Immature natural killer cell (primary cell): ENCODE data around the gene PEX11A. TPM values are rescaled to one million over a fixed set of nuclear protein-coding genes. Genes with fewer than 3 reads are reported as not detected.

ENCODE experiments used
- DNase-seq, 3 donors: peaks; one replicate each; pipeline ENCODE4 v3.0.0; 2022; ENCODE audit warnings: mixed read lengths in 1 of 3
- H3K27ac Mint-ChIP-seq, 6 donors: one replicate each; pipeline ENCODE4 v1.8.0; 2020; ENCODE audit warnings: mixed read lengths in 6 of 6, mild to moderate bottlenecking in 5 of 6, inconsistent platforms in 4 of 6, moderate library complexity in 3 of 6
- H3K27me3 Mint-ChIP-seq, 3 donors: one replicate each; pipeline ENCODE4 v1.8.0; 2020 to 2021; ENCODE audit warnings: low read depth in 3 of 3, mild to moderate bottlenecking in 3 of 3, mixed read lengths in 3 of 3, moderate library complexity in 3 of 3, inconsistent platforms in 1 of 3
- H3K36me3 Mint-ChIP-seq, 3 donors: one replicate each; pipeline ENCODE4 v1.8.0; 2020; ENCODE audit warnings: mixed read lengths in 3 of 3, inconsistent platforms in 2 of 3, mild to moderate bottlenecking in 2 of 3
- H3K4me1 Mint-ChIP-seq, 2 donors: one replicate each; pipeline ENCODE4 v1.8.0; 2020; ENCODE audit warnings: inconsistent platforms in 2 of 2, mild to moderate bottlenecking in 2 of 2, mixed read lengths in 2 of 2, moderate library complexity in 1 of 2
- H3K4me3 Mint-ChIP-seq, 5 donors: one replicate each; pipeline ENCODE4 v1.8.0; 2020; ENCODE audit warnings: mild to moderate bottlenecking in 5 of 5, mixed read lengths in 5 of 5, inconsistent platforms in 3 of 5, moderate library complexity in 3 of 5
- H3K9me3 Mint-ChIP-seq, 6 donors: one replicate each; pipeline ENCODE4 v1.8.0; 2020; ENCODE audit warnings: mild to moderate bottlenecking in 6 of 6, mixed read lengths in 6 of 6, inconsistent platforms in 4 of 6, moderate library complexity in 3 of 6
- polyA plus RNA-seq, 3 donors: library from polyadenylated mRNA; unstranded; fragments of 300-500 nt; fragmentation: Illumina TruSeq; gene quantifications; one replicate each; pipeline ENCODE4 v1.2.3, GENCODE V29; 2021

PEX11A gene
- polyA plus RNA-seq, 3 donors from 2014 or later: 3.1 to 5.9 (median 5.3) TPM

DNA sequence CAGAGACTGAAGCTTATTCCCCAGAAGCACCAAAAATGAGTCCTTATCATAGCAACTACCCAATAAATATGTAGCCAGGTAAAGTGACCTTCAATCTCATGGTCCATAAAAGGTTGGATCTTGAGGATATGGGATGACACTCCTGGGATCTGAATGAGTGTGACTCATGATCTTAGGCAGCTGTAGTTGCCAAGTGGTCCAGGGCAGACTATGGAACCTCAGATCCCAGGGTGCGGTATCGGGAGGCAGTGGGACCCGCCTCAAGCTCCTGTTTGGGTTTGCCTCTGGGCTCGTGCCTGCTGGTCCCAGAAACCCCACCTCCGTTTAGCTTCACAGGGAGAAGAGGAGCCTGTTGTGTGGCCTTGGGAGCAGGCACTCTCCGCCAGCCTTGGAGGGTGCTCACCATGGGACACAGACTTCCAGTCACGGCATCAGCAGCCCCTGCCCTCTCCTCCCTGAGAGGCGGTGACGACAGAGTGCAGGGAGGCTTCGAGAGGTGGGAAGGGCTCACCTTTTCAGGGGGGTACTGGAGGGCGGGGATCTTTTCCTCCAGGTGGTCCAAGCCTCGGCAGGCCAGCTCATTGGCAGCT lies 19.5 kb downstream of the PEX11A start:
- DNase-seq: no peak
- H3K36me3 Mint-ChIP-seq: peaks cover 0 to 4% (median 4%) of the 10 kb centered on the region in 3 donors
- H3K27ac Mint-ChIP-seq: no peak overlapping the region
- peaks cover 0 to 1% (median 0%) of the 10 kb centered on the region in 3 donors for H3K27me3 Mint-ChIP-seq
- H3K4me3 Mint-ChIP-seq: no peak overlapping the region
- no peaks in the 10 kb centered on the region for H3K4me1 Mint-ChIP-seq
- H3K9me3 Mint-ChIP-seq: no peaks in the 10 kb centered on the region

GRCh38 chr15:89669941-89670340 lies 20.6 kb downstream of the PEX11A start:
- Mint-ChIP-seq H3K27me3 (peaks cover 0 to 1% (median 0%) of the 10 kb centered on the region in 3 donors), H3K9me3 (no peaks in the 10 kb centered on the region), H3K4me3 (no peak overlapping the region), H3K4me1 (peaks cover 1 to 3% of the 10 kb centered on the region in 2 donors), H3K36me3 (peaks cover 0 to 4% (median 4%) of the 10 kb centered on the region in 3 donors), H3K27ac (no peak overlapping the region)
- DNase-seq: no peak

DNA sequence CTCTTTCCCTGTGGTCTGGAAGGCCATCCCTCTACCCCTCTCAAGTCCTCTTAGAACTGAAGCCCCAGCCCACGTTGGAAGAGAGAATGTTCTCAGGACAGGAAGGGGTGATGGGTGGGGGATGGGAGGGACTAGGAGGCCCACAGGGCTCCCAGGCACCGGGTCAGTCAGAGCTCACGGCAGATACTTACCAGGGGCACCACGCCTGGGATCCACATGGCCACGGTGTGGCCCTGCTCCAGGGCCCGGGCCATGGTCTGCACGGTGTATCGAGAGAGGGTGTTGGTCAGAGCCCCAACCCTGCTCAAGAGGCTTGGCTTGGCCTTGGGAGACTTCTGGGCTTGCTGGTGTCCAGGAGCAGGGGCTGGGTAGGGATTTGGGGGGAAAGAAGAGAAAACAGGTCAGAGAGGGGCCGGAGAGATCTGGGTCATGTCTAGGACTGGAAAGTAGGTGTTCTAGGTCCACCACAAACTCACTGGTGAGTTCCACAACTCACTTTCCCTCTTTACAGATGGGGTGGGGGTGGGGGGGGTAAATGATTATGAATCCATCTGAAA lies 21.2 kb downstream of the PEX11A start:
- Mint-ChIP-seq H3K36me3 (peaks cover 0 to 4% (median 4%) of the 10 kb centered on the region in 3 donors), H3K9me3 (no peaks in the 10 kb centered on the region), H3K27me3 (peaks cover 0 to 5% (median 1%) of the 10 kb centered on the region in 3 donors), H3K27ac (no peak overlapping the region), H3K4me3 (no peak overlapping the region), H3K4me1 (peaks cover 5 to 6% of the 10 kb centered on the region in 2 donors)
- no peak for DNase-seq

- Mint-ChIP-seq H3K9me3 (no peaks in the 10 kb centered on the region), H3K4me3 (no peak overlapping the region), H3K27me3 (peaks cover 0 to 6% (median 4%) of the 10 kb centered on the region in 3 donors), H3K36me3 (peaks cover 0 to 4% (median 4%) of the 10 kb centered on the region in 3 donors), H3K4me1 (peaks cover 5 to 6% of the 10 kb centered on the region in 2 donors), H3K27ac (peak overlapping the region in 1 of 6 donors; percentile 3)
- no peak for DNase-seq
These were observed 22.4 kb downstream of the PEX11A start for GRCh38 chr15:89668171-89668570.

DNA sequence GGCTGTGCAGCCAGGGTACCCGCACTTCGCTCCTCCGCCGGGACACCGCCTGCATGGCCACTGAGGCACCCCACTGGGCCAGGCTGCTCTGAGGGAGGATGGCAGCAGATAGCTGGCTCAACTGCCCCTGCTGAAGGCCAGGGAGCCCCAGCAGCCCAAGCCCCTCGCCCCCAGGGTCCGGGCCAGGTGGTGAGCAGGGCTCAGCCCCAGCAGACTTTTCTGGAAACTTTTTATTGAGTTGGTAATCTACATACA lies 22.9 kb downstream of the PEX11A start:
- H3K4me3 Mint-ChIP-seq: no peak overlapping the region
- H3K9me3 Mint-ChIP-seq: no peaks in the 10 kb centered on the region
- H3K36me3 Mint-ChIP-seq: peaks cover 0 to 4% (median 0%) of the 10 kb centered on the region in 3 donors
- no peak overlapping the region for H3K27ac Mint-ChIP-seq
- H3K27me3 Mint-ChIP-seq: peaks cover 0 to 6% (median 4%) of the 10 kb centered on the region in 3 donors
- H3K4me1 Mint-ChIP-seq: peaks cover 5 to 6% of the 10 kb centered on the region in 2 donors
- no peak for DNase-seq

- DNase-seq: no peak
- Mint-ChIP-seq H3K36me3 (peaks cover 0 to 4% (median 0%) of the 10 kb centered on the region in 3 donors), H3K27me3 (peaks cover 0 to 6% (median 4%) of the 10 kb centered on the region in 3 donors), H3K4me3 (no peak overlapping the region), H3K27ac (no peak overlapping the region), H3K9me3 (no peaks in the 10 kb centered on the region), H3K4me1 (peaks cover 5 to 6% of the 10 kb centered on the region in 2 donors)
These were observed 23.5 kb downstream of the PEX11A start for GRCh38 chr15:89666858-89667705.

GRCh38 chr15:89666184-89666857 lies 24.2 kb downstream of the PEX11A start:
- H3K4me3 Mint-ChIP-seq: peak overlapping the region in 3 of 5 donors; percentile 4 to 33 (median 26)

GRCh38 chr15:89665449-89666181 lies 24.9 kb downstream of the PEX11A start:
- Mint-ChIP-seq H3K27ac (no peak overlapping the region), H3K27me3 (peaks cover 4 to 6% (median 6%) of the 10 kb centered on the region in 3 donors), H3K36me3 (peaks cover 0 to 4% (median 0%) of the 10 kb centered on the region in 3 donors), H3K9me3 (no peaks in the 10 kb centered on the region), H3K4me3 (peak overlapping the region in 4 of 5 donors; percentile 4 to 36 (median 22)), H3K4me1 (peaks cover 5 to 6% of the 10 kb centered on the region in 2 donors)
- DNase-seq: peak; percentile 13 to 17 (median 17)

More at GRCh38 chr15:89666184-89666857, 24.2 kb downstream of the PEX11A start:
- no peak for DNase-seq
- peaks cover 0 to 4% (median 0%) of the 10 kb centered on the region in 3 donors for H3K36me3 Mint-ChIP-seq
- H3K9me3 Mint-ChIP-seq: no peaks in the 10 kb centered on the region
- peaks cover 5 to 6% of the 10 kb centered on the region in 2 donors for H3K4me1 Mint-ChIP-seq
- H3K27me3 Mint-ChIP-seq: peaks cover under 1 to 6% (median 4%) of the 10 kb centered on the region in 3 donors
- H3K27ac Mint-ChIP-seq: no peak overlapping the region

DNA sequence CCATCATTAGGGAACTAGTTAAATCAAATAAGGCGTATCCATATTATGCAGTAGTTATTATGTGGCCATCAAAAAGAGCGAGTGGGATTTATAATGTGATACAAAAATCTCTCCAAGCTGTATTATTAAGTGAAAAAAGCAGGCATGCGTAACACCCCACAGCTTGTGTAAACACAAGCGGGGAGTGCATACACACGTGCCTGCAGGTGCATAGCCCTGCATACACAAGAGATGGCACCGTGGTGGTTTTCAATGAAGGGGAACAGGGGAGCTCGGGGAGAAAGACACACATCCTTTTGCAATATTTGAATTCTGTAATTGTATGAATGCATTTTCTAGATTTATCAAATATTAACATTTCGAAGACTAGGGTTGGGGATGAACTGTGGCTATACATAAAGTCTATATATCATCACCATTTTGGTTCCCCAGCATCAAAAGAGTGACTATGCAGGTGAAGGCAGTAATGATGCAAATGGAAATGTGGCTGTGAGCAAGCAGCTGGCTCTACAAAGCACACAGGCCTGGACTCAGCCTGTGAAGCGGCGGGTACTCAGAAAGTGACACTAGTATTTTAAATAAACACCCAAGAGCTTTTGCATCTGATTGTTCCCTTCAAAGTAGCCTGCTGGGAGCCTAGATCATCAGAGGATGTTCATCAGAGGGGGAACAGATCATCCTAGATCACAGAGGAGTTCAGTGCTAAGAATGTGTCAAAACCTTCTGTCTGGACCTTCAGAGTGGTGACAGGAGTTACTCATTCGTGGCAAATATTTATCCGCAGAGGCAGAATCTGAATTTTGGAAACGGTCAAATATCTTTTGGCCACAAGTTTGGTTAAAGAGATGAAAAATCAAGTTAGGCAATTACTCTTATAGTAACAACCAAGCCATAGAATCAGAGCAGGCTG lies 25.9 kb downstream of the PEX11A start:
- Mint-ChIP-seq H3K36me3 (no peaks in the 10 kb centered on the region), H3K4me1 (peaks cover 5 to 6% of the 10 kb centered on the region in 2 donors), H3K9me3 (no peaks in the 10 kb centered on the region), H3K27ac (no peak overlapping the region), H3K27me3 (peaks cover 4 to 10% (median 5%) of the 10 kb centered on the region in 3 donors), H3K4me3 (peak overlapping the region; percentile 62 to 79 (median 74))
- DNase-seq: no peak

GRCh38 chr15:89662893-89663626 lies 27.5 kb downstream of the PEX11A start:
- no peak overlapping the region for H3K4me3 Mint-ChIP-seq
- no peaks in the 10 kb centered on the region for H3K9me3 Mint-ChIP-seq
- peaks cover 6 to 10% (median 6%) of the 10 kb centered on the region in 3 donors for H3K27me3 Mint-ChIP-seq
- DNase-seq: no peak
- no peaks in the 10 kb centered on the region for H3K36me3 Mint-ChIP-seq
- H3K4me1 Mint-ChIP-seq: peaks cover 5 to 6% of the 10 kb centered on the region in 2 donors
- H3K27ac Mint-ChIP-seq: no peak overlapping the region

- peaks cover 6 to 18% (median 6%) of the 10 kb centered on the region in 3 donors for H3K27me3 Mint-ChIP-seq
- H3K4me3 Mint-ChIP-seq: no peak overlapping the region
- H3K27ac Mint-ChIP-seq: no peak overlapping the region
- no peaks in the 10 kb centered on the region for H3K9me3 Mint-ChIP-seq
- peaks cover 0 to 4% (median 0%) of the 10 kb centered on the region in 3 donors for H3K36me3 Mint-ChIP-seq
- DNase-seq: no peak
- H3K4me1 Mint-ChIP-seq: peaks cover 9 to 12% of the 10 kb centered on the region in 2 donors
These were observed 30.0 kb downstream of the PEX11A start for GRCh38 chr15:89660556-89660955.

DNA sequence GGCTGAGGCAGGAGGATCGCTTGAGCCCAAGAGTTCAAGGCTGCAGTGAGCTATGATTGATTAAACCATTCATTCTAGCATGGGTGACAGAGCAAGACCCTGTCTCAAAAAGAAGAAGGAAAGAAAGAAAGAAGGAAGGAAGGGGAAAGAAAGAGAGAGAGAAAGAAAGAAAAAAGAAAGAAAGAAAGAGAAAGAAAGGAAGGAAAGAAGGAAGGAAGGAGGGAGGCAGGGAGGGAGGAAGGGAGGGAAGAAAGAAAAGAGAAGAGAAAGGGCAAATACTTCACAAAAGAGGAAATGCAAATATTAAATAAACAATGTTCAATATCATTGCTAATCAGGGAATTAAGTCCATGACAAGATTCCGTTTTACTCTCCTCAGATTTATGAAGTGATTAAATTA lies 31.3 kb downstream of the PEX11A start:
- peaks cover 0 to 5% (median 0%) of the 10 kb centered on the region in 3 donors for H3K36me3 Mint-ChIP-seq
- peaks cover 1 to 21% (median 8%) of the 10 kb centered on the region in 3 donors for H3K27me3 Mint-ChIP-seq
- H3K4me3 Mint-ChIP-seq: no peak overlapping the region
- H3K9me3 Mint-ChIP-seq: no peaks in the 10 kb centered on the region
- no peak overlapping the region for H3K27ac Mint-ChIP-seq
- H3K4me1 Mint-ChIP-seq: peaks cover 10 to 14% of the 10 kb centered on the region in 2 donors
- DNase-seq: no peak
